ENCODE measurements around the gene ATP2B3.

ATP2B3 gene

DNA sequence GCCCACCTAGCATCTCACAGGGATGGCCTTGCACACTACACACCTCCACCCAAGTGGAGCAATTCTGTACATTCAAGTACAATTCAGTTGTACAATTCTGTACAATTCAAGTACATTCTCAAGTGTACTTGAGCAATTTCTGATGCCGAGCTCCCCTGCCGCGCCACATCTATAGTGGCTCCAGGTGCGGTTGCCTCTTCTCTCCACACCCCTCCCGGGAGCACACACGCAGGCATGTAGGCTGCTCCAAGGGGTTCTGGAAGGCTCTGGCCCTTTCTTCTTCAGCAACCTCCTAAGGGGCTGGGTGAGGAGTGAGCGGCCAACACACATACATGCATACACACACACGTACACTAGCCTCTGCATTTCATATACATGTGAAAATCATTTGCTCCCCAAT, 110.7 kb downstream of the ATP2B3 start:
- no peaks in the 10 kb centered on the region for H3K9me3 ChIP-seq (ENCODE audit: control insufficient read depth, low read length)
- 90 to 100% methylated on average over 2 to 3 of the region's 8 CpGs for WGBS, 2 experiments (ENCODE audit: insufficient coverage in 2 of 2)
- no peak overlapping the region for H3K27ac ChIP-seq (ENCODE audit: low read depth, low read length, severe bottlenecking)
- H3K4me1 ChIP-seq (ENCODE audit: control insufficient read depth, insufficient read depth, low read length, poor library complexity, severe bottlenecking) = no peaks in the 10 kb centered on the region
- no peak overlapping the region for H3K4me3 ChIP-seq (ENCODE audit: extremely low read depth, insufficient read depth, low read length, poor library complexity, severe bottlenecking)
- no peaks in the 10 kb centered on the region for H3K36me3 ChIP-seq (ENCODE audit: control insufficient read depth, insufficient read depth, low read length)

DNA sequence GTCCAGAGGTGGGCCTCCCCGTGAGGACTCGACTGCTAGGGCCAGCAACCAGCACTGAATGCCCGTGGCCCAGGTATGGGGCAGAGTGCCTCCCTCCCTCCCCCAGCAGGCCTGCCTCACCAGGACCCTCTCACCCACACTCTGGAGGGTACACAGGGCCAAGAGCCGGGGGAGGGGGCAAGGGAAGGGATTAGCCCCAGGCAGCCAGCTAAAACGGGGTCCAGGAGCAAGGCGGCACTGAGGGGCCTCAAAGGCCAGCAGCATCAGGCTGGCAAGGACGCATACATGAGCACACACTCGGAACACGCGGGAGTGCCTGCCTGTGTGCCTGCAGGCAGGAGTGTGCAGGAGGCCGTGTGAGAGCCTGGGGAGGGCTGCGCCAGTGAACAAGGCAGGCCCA, 111.2 kb downstream of the ATP2B3 start:
- WGBS, 2 experiments (ENCODE audit: insufficient coverage in 2 of 2) = 91 to 92% methylated on average over 5 to 8 of the region's 12 CpGs
- Histone ChIP-seq H3K9me3 (ENCODE audit: control insufficient read depth, low read length) (no peaks in the 10 kb centered on the region), H3K36me3 (ENCODE audit: control insufficient read depth, insufficient read depth, low read length) (no peaks in the 10 kb centered on the region), H3K27ac (ENCODE audit: low read depth, low read length, severe bottlenecking) (no peak overlapping the region), H3K4me3 (ENCODE audit: extremely low read depth, insufficient read depth, low read length, poor library complexity, severe bottlenecking) (no peak overlapping the region), H3K4me1 (ENCODE audit: control insufficient read depth, insufficient read depth, low read length, poor library complexity, severe bottlenecking) (no peaks in the 10 kb centered on the region)

DNA sequence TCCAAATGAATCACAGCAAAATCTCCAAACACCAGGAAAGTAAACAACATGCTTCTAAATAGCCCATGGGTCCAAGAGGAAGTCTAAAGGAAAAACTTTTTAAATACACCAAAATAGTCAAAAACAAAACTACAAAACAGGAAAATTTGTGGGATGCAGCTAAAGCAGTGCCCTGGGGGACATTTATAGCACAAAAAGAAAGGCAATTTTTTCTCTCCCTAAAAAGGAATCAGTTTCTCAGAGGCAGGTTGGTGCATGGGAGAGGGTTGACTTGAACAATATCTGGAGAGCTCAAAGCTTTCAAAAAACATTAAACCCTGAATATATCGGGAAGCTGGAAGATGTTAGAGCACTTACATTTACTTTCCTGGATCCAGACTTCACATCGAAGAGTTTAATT, 113.9 kb downstream of the ATP2B3 start:
- Histone ChIP-seq H3K36me3 (ENCODE audit: control insufficient read depth, insufficient read depth, low read length) (no peaks in the 10 kb centered on the region), H3K27ac (ENCODE audit: low read depth, low read length, severe bottlenecking) (no peak overlapping the region), H3K4me1 (ENCODE audit: control insufficient read depth, insufficient read depth, low read length, poor library complexity, severe bottlenecking) (no peaks in the 10 kb centered on the region), H3K9me3 (ENCODE audit: control insufficient read depth, low read length) (no peaks in the 10 kb centered on the region), H3K4me3 (ENCODE audit: extremely low read depth, insufficient read depth, low read length, poor library complexity, severe bottlenecking) (no peak overlapping the region)
- 75 to 100% methylated on average over 1 to 2 of the region's 2 CpGs for WGBS, 2 experiments (ENCODE audit: insufficient coverage in 2 of 2)

DNA sequence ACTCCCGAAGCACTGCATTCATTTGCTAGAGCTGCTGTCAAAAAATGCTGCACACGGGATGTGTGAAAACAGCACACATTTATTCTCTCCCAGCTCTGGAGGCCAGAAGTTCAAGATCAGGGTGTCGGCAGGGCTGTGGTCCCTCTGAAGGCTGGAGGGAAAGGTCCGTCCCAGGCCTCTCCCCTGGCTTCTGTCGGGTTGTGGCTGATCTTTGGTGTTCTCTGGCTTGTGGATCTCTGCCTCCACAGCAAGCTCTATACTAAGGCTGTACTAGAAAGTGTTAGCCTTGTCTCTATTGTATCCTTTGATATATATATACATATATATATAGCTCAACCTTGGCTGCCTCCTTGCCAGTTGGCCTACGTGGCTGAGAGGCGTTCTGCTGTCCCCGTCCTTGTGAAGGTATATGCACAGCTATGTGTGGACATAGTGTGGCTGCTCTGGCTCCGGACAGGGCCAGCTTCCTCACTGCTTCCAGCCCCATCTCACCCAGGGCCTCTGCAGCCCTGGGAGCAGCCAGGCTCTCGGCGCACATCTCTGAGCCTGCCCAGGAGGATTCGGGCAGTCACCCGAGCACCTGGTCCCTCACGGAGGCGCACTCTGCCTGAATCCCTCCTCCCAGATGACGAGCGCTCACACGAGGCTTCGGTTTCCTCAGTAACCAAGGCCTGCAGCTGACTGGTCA, 114.6 kb downstream of the ATP2B3 start:
- WGBS, 2 experiments (ENCODE audit: insufficient coverage in 2 of 2) = 90 to 100% methylated on average over 2 to 11 of the region's 19 CpGs
- H3K27ac ChIP-seq (ENCODE audit: low read depth, low read length, severe bottlenecking) = no peak overlapping the region
- H3K9me3 ChIP-seq (ENCODE audit: control insufficient read depth, low read length) = no peaks in the 10 kb centered on the region

More for the DNA sequence above, 114.6 kb downstream of the ATP2B3 start:
- Histone ChIP-seq H3K36me3 (ENCODE audit: control insufficient read depth, insufficient read depth, low read length) (no peaks in the 10 kb centered on the region), H3K4me1 (ENCODE audit: control insufficient read depth, insufficient read depth, low read length, poor library complexity, severe bottlenecking) (no peaks in the 10 kb centered on the region), H3K4me3 (ENCODE audit: extremely low read depth, insufficient read depth, low read length, poor library complexity, severe bottlenecking) (no peak overlapping the region)
